ENCODE data around the gene XYLT1.

- TF ChIP-seq CTCF (IDR thresholded peaks at IDR 0.05) (no peak), POLR2A (IDR thresholded peaks at IDR 0.05) (no peak)
Observed at GRCh38 chr16:17281052-17281451, 189.7 kb downstream of the XYLT1 start.

Measured in thyroid gland (tissue), 4 donors.